ENCODE results near the gene ANKAR. TPM values are rescaled to one million over a fixed set of nuclear protein-coding genes. Genes with fewer than 3 reads are reported as not detected.

ANKAR gene
- total and polyA plus RNA-seq, 5 donors from 2014 or later = 4.6 to 10.4 (median 6.2) TPM

Other genes with a start within 250 kb of the ANKAR start
- gene WDR75, start 233.2 kb upstream of the ANKAR start, total RNA-seq = 45.6 TPM
- gene WDR75, start 233.2 kb upstream of the ANKAR start, polyA plus RNA-seq = 10 to 100 TPM; 11.6 to 18.6 (median 14.6) TPM
- gene SLC40A1, start 93.9 kb upstream of the ANKAR start, total RNA-seq = 12.9 TPM
- 10 to 100 TPM in 3 of 4 donors, 1 to 10 TPM in 1; 5.6 to 25.3 (median 18.5) TPM for gene SLC40A1, start 93.9 kb upstream of the ANKAR start, polyA plus RNA-seq
- gene ASNSD1, start 13.2 kb upstream of the ANKAR start, total RNA-seq = 46.3 TPM
- gene ASNSD1, start 13.2 kb upstream of the ANKAR start, polyA plus RNA-seq = 10 to 100 TPM; 50.1 to 84.5 (median 61.6) TPM
- gene OSGEPL1, start 88.1 kb downstream of the ANKAR start, total RNA-seq = 5.7 TPM
- gene OSGEPL1, start 88.1 kb downstream of the ANKAR start, polyA plus RNA-seq = 10 to 100 TPM; 11.5 to 15.6 (median 15.3) TPM
- gene ORMDL1, start 109.7 kb downstream of the ANKAR start, total RNA-seq = 141 TPM
- gene ORMDL1, start 109.7 kb downstream of the ANKAR start, polyA plus RNA-seq = 10 to 100 TPM; 81.4 to 97.2 (median 87.5) TPM
- 24.3 TPM for gene PMS1, start 109.8 kb downstream of the ANKAR start, total RNA-seq
- 10 to 100 TPM; 10.1 to 12.7 (median 10.9) TPM for gene PMS1, start 109.8 kb downstream of the ANKAR start, polyA plus RNA-seq

All from CD4-positive, CD25-positive, alpha-beta regulatory T cell (primary cell).